Hepatocyte (in vitro differentiated cells): ENCODE data around the gene RALGAPA2. TPM values are rescaled to one million over a fixed set of nuclear protein-coding genes. Genes with fewer than 3 reads are reported as not detected.

Experiments
- DNase-seq: peaks from one replicate; pipeline ENCODE4 v3.0.0-alpha.2; 2016; ENCODE audit warnings: low spot score
- H2AFZ ChIP-seq: fragments of 200-600 bp; sonication (generic); 2 replicates; pipeline ENCODE4 v1.6.0; 2016; ENCODE audit warnings: antibody characterized with exemption, mild to moderate bottlenecking
- H3K27ac ChIP-seq: fragments of 200-600 bp; sonication (generic); 2 replicates; pipeline ENCODE4 v1.5.1; 2016; ENCODE audit warnings: mild to moderate bottlenecking
- H3K27me3 ChIP-seq: fragments of 200-600 bp; sonication (generic); 2 replicates; pipeline ENCODE4 v1.6.1; 2016
- H3K36me3 ChIP-seq: fragments of 200-600 bp; sonication (generic); replicated peaks from 2 replicates; pipeline ENCODE4 v1.5.1; 2016; ENCODE audit warnings: low read depth; ENCODE audit not compliant: insufficient read depth
- H3K4me1 ChIP-seq: fragments of 200-600 bp; sonication (generic); 2 replicates; pipeline ENCODE4 v1.5.1; 2016; ENCODE audit warnings: mild to moderate bottlenecking, moderate library complexity; ENCODE audit not compliant: insufficient read depth
- H3K4me2 ChIP-seq: fragments of 200-600 bp; sonication (generic); 2 replicates; pipeline ENCODE4 v1.6.0; 2016
- H3K4me3 ChIP-seq: fragments of 200-600 bp; sonication (generic); 2 replicates; pipeline ENCODE4 v1.5.1; 2016; ENCODE audit warnings: mild to moderate bottlenecking
- H3K79me2 ChIP-seq: fragments of 200-600 bp; sonication (generic); 2 replicates; pipeline ENCODE4 v1.6.0; 2017; ENCODE audit warnings: mild to moderate bottlenecking
- H3K9me2 ChIP-seq: fragments of 200-600 bp; sonication (generic); replicated peaks from 2 replicates; pipeline ENCODE4 v1.6.0; 2017; ENCODE audit warnings: mild to moderate bottlenecking; ENCODE audit not compliant: insufficient read depth
- H3K9me3 ChIP-seq: fragments of 200-600 bp; sonication (generic); 2 replicates; pipeline ENCODE4 v1.5.1; 2016; ENCODE audit warnings: low read depth, mild to moderate bottlenecking
- H4K20me1 ChIP-seq: fragments of 200-600 bp; sonication (generic); 2 replicates; pipeline ENCODE4 v1.6.0; 2016; ENCODE audit warnings: mild to moderate bottlenecking; ENCODE audit not compliant: insufficient read depth, poor library complexity, severe bottlenecking
- EZH2 ChIP-seq: fragments of 200-600 bp; sonication (generic); IDR thresholded peaks from 2 replicates; pipeline ENCODE4 v1.6.1; 2016; ENCODE audit warnings: antibody characterized with exemption, mild to moderate bottlenecking, borderline replicate concordance
- EZH2phosphoT487 ChIP-seq: fragments of 200-600 bp; sonication (generic); IDR thresholded peaks from one replicate; pipeline ENCODE4 v1.6.1; 2018; ENCODE audit warnings: antibody characterized with exemption, mild to moderate bottlenecking, low read depth, moderate library complexity; ENCODE audit not compliant: unreplicated experiment, severe bottlenecking
- WGBS: methylation state at CpG from one replicate; pipeline ENCODE4 v1.1.6; 2016; ENCODE audit warnings: low lambda C conversion rate; ENCODE audit errors: missing lambda C conversion rate; 5-methylcytosine and 5-hydroxymethylcytosine counted together
- polyA plus RNA-seq: library from polyadenylated mRNA; unstranded; fragments of >200 nt; fragmentation: Nextera tagmentation; extraction: Ambion mirVana; gene quantifications from 2 replicates; pipeline ENCODE4 v1.2.1, GENCODE V29; 2016
- total RNA-seq: library from RNA; depleted of rRNA; stranded (reverse); fragments of >200 nt; gene quantifications from 2 replicates; pipeline ENCODE4 v1.2.3, GENCODE V29; 2014
- TF ChIP-seq, protein P1 (sequence below): fragments of 200-600 bp; sonication (generic); IDR thresholded peaks from 2 replicates; pipeline ENCODE4 v1.5.1; 2016; ENCODE audit warnings: antibody characterized with exemption, mild to moderate bottlenecking; ENCODE audit not compliant: poor library complexity

The RALGAPA2 gene
- total and polyA plus RNA-seq, 2 experiments from 2014 or later, result 16.8 to 35.3 TPM

DNA sequence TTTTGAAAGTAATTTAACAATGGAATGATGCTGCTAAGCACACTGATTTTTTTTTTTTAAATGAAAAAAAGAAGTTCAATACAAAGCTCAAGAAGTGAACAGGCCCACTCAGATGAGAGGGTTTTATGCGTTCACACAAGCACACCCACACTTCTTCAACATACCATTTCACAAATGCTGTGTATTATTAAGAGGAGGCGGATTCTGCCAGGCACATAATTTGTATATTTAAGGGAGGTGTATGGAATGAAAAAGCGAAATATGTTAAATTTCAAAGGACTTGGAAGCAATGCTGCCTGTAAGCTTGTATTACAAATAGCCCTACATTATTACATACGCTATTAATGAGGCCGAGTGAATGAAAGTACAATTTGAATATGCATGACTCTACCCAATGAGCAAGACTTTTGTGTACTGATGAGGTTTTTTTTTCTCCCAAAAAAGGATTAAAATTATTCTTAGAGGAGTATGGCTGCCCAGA lies 220.6 kb downstream of the RALGAPA2 start:
- Histone ChIP-seq H3K4me1 (no peaks in the 10 kb centered on the region), H3K4me3 (no peak overlapping the region), H2AFZ (no peak overlapping the region), H3K9me2 (no peaks in the 10 kb centered on the region), H3K9me3 (no peaks in the 10 kb centered on the region), H3K4me2 (no peak overlapping the region), H3K27me3 (no peaks in the 10 kb centered on the region), H3K79me2 (no peaks in the 10 kb centered on the region), H4K20me1 (no peaks in the 10 kb centered on the region), H3K36me3 (no peaks in the 10 kb centered on the region), H3K27ac (no peak overlapping the region)
- no peak for DNase-seq
- TF ChIP-seq, protein P1, sequence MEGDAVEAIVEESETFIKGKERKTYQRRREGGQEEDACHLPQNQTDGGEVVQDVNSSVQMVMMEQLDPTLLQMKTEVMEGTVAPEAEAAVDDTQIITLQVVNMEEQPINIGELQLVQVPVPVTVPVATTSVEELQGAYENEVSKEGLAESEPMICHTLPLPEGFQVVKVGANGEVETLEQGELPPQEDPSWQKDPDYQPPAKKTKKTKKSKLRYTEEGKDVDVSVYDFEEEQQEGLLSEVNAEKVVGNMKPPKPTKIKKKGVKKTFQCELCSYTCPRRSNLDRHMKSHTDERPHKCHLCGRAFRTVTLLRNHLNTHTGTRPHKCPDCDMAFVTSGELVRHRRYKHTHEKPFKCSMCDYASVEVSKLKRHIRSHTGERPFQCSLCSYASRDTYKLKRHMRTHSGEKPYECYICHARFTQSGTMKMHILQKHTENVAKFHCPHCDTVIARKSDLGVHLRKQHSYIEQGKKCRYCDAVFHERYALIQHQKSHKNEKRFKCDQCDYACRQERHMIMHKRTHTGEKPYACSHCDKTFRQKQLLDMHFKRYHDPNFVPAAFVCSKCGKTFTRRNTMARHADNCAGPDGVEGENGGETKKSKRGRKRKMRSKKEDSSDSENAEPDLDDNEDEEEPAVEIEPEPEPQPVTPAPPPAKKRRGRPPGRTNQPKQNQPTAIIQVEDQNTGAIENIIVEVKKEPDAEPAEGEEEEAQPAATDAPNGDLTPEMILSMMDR, result no peak
- no peak for TF ChIP-seq EZH2
- no peak for TF ChIP-seq EZH2phosphoT487
- WGBS, result 96% methylated on average over 5 of the region's 5 CpGs

DNA sequence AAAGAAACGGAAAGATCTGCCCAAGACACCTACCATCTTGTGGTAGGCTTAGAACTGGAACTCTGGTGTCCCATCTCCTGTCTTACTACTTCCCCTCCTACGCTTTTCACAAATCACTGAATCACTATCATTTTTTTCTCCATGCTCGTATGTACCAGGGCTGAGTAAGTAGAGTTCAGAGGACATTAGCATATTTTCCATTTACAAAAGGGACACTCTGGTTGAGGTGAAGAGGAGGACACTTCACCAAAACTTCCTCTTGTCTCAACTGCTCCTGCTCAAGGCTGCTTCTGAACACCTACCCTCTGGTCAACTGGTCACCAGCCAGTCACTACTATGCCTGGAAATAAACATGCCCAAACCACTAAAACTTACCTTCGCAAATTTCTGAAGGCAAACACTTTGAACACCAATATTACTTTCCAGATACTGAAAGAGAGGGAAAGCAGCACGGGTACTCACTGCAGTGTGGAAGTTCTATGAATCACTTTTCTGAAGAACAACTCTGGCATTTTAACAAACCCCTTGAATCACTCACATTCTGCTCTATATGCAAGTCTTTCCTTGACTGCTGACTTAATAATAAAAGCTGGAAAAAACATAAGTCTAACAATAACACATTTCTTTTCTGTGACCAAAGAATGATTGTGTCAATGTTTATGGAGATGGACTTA lies 221.2 kb downstream of the RALGAPA2 start:
- Histone ChIP-seq H3K27me3 (no peaks in the 10 kb centered on the region), H3K36me3 (no peaks in the 10 kb centered on the region), H3K4me2 (no peak overlapping the region), H2AFZ (no peak overlapping the region), H3K9me2 (no peaks in the 10 kb centered on the region), H3K27ac (no peak overlapping the region), H3K79me2 (no peaks in the 10 kb centered on the region), H3K4me3 (no peak overlapping the region), H3K4me1 (no peaks in the 10 kb centered on the region), H4K20me1 (no peaks in the 10 kb centered on the region), H3K9me3 (no peaks in the 10 kb centered on the region)
- no peak for DNase-seq
- 96% methylated on average over 5 of the region's 5 CpGs for WGBS
- TF ChIP-seq, protein P1, result no peak
- TF ChIP-seq EZH2phosphoT487 (no peak), EZH2 (no peak)

DNA sequence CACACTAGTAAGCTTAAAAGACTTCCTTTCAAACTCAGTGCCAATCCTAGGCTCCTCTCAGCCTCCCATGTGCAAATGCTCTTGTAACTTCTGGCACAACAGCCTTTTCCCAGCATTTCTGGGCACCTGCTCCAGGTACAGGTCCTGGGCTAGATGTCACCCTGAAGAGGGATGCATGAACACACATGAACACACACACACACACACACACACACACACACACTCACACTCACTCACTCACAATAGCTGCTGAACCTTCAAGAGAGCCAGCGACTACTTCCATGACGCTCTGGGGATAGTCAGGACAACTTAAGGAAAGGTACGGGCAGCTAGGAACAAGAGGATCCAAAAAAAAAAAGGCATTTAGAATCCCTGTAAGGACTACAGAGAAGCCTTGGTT lies 221.8 kb downstream of the RALGAPA2 start:
- H3K9me2 ChIP-seq, result no peaks in the 10 kb centered on the region
- H3K4me3 ChIP-seq, result no peak overlapping the region
- H2AFZ ChIP-seq, result no peak overlapping the region
- no peaks in the 10 kb centered on the region for H3K27me3 ChIP-seq
- H3K36me3 ChIP-seq, result no peaks in the 10 kb centered on the region
- WGBS, result 96% methylated on average over 3 of the region's 3 CpGs
- no peak overlapping the region for H3K27ac ChIP-seq
- no peak overlapping the region for H3K4me2 ChIP-seq
- H4K20me1 ChIP-seq, result no peaks in the 10 kb centered on the region
- DNase-seq, result no peak
- H3K4me1 ChIP-seq, result no peaks in the 10 kb centered on the region
- TF ChIP-seq EZH2phosphoT487 (no peak), EZH2 (no peak)
- TF ChIP-seq, protein P1, result no peak
- no peaks in the 10 kb centered on the region for H3K9me3 ChIP-seq
- H3K79me2 ChIP-seq, result no peaks in the 10 kb centered on the region
